PC-3 (cell line): Measurements from ENCODE around the gene PI4K2A. TPM values are rescaled to one million over a fixed set of nuclear protein-coding genes. Genes with fewer than 3 reads are reported as not detected.

Experiments used
- ATAC-seq: fragments of 200-7000 bp; cut with Tn5 transposase; 2 replicates; pipeline ENCODE4 v1.9.1; 2020; ENCODE audit warnings: mild to moderate bottlenecking, moderate library complexity
- BruUV-seq: library from RNA; stranded (reverse); fragments of 400-500 nt; replicated peaks from 2 replicates; lab custom pipeline; 2021; lab: Mats Ljungman, UMichigan
- CTCF ChIA-PET: fragments of 300-600 bp; sonication (Branson Sonifier 250); formaldehyde crosslinking; loops from one replicate; lab custom pipeline; 2022; ENCODE audit warnings: antibody characterized with exemption; lab: Charles Lee
- POLR2A ChIA-PET: fragments of 300-600 bp; sonication (Branson Sonifier 250); formaldehyde crosslinking; loops from one replicate; lab custom pipeline; 2022; ENCODE audit warnings: antibody characterized with exemption; ENCODE audit not compliant: unreplicated experiment; lab: Charles Lee
- DNase-seq: peaks from one replicate; pipeline ENCODE4 v3.0.0-alpha.2; 2015
- H2AFZ ChIP-seq: fragments of 300-600 bp; sonication (generic); 2 replicates; pipeline ENCODE4 v1.6.0; 2016; ENCODE audit warnings: antibody characterized with exemption, low read length
- H3F3A ChIP-seq: fragments of 300-600 bp; sonication (generic); one replicate; pipeline ENCODE4 v1.6.0; 2017; ENCODE audit warnings: antibody characterized with exemption, low read length, control low read depth, mild to moderate bottlenecking; ENCODE audit not compliant: unreplicated experiment
- H3K27ac ChIP-seq: fragments of 300-600 bp; sonication (generic); 2 replicates; pipeline ENCODE4 v1.5.1; 2016; ENCODE audit warnings: mild to moderate bottlenecking, low read length
- H3K27me3 ChIP-seq: fragments of 300-600 bp; sonication (generic); 2 replicates; pipeline ENCODE4 v1.6.1; 2016; ENCODE audit warnings: low read length, mixed read lengths
- H3K36me3 ChIP-seq: fragments of 300-600 bp; sonication (generic); 2 replicates; pipeline ENCODE4 v1.6.1; 2016; ENCODE audit warnings: low read depth, mixed run types, low read length, mixed read lengths
- H3K4me1 ChIP-seq: fragments of 300-600 bp; sonication (generic); 2 replicates; pipeline ENCODE4 v1.5.1; 2016; ENCODE audit warnings: low read length; ENCODE audit not compliant: insufficient read depth
- H3K4me2 ChIP-seq: fragments of 300-600 bp; sonication (generic); 2 replicates; pipeline ENCODE4 v1.6.0; 2016; ENCODE audit warnings: low read length
- H3K4me3 ChIP-seq: fragments of 300-600 bp; sonication (generic); 2 replicates; pipeline ENCODE4 v1.5.1; 2016; ENCODE audit warnings: mild to moderate bottlenecking, low read length, mixed read lengths
- H3K79me2 ChIP-seq: fragments of 300-600 bp; sonication (generic); 2 replicates; pipeline ENCODE4 v1.6.1; 2017; ENCODE audit warnings: low read length, mixed read lengths
- H3K9ac ChIP-seq: fragments of 300-600 bp; sonication (generic); 2 replicates; pipeline ENCODE4 v1.6.0; 2016; ENCODE audit warnings: mild to moderate bottlenecking, low read length
- H3K9me2 ChIP-seq: fragments of 300-600 bp; sonication (generic); replicated peaks from 2 replicates; pipeline ENCODE4 v1.6.1; 2016; ENCODE audit warnings: mixed run types, low read length, mixed read lengths
- H3K9me3 ChIP-seq: fragments of 300-600 bp; sonication (generic); 2 replicates; pipeline ENCODE4 v1.6.1; 2016; ENCODE audit warnings: low read length, mixed read lengths
- H4K20me1 ChIP-seq: fragments of 300-600 bp; sonication (generic); 2 replicates; pipeline ENCODE4 v1.6.1; 2016; ENCODE audit warnings: low read length, mixed read lengths
- CTCF ChIP-seq: fragments of 300-600 bp; sonication (generic); conservative IDR thresholded peaks from 2 replicates; pipeline ENCODE4 v1.5.1; 2017; ENCODE audit warnings: antibody characterized with exemption, low read depth, mild to moderate bottlenecking, low read length
- EZH2phosphoT487 ChIP-seq: fragments of 300-600 bp; sonication (generic); IDR thresholded peaks from 2 replicates; pipeline ENCODE4 v1.6.1; 2018; ENCODE audit warnings: mild to moderate bottlenecking, antibody characterized with exemption, low read length, borderline replicate concordance
- intact Hi-C: fragments of 100-400 bp; cut with micrococcal nuclease; formaldehyde crosslinking; loops from 2 replicates; pipeline ENCODE4 v1.9.0; 2023
- total RNA-seq: library from RNA; depleted of rRNA; stranded (reverse); fragments of >200 nt; gene quantifications from 2 replicates; pipeline ENCODE4 v1.2.3, GENCODE V29; 2014

Gene PI4K2A
- total RNA-seq, 1 experiment from 2014 or later, result 19.4 TPM

DNA sequence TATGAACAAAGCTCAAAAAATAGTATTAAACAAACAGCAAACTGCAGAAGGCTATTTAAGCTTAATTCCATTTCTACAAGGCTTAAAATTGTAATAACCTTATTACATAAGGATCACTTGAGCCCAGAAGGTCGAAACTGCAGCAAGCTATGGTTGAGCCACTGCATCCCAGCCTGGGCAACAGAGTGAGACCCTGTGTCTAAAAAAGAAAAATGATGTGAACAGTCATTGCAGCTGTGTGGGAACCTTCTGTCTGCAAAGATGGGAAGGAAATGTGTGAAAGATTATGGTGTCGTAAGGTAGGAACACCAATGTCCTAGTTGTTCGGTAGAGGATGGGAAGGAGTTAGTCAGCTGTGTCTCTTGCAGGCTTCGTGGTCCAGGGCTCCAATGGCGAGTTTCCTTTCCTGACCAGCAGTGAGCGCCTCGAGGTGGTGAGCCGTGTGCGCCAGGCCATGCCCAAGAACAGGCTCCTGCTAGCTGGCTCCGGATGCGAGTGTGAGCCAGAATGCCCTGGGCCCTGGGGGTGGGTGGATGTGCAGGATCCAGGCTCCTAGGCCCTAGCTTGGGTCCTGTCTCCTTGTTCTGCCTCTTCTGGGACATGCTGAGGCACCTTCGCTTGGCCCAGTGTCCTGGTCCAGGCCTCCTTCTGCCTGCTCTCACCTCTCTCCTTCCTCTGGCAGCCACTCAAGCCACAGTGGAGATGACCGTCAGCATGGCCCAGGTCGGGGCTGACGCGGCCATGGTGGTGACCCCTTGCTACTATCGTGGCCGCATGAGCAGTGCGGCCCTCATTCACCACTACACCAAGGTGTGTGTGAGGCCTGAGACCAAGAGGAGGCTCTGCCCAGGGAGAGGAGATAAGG, 41.8 kb upstream of the PI4K2A start:
- no TSS peak for BruUV-seq
- Histone ChIP-seq H3K4me2 (no peak overlapping the region), H3K36me3 (no peaks in the 10 kb centered on the region), H3K4me3 (no peak overlapping the region), H3K27ac (no peak overlapping the region), H3K27me3 (no peaks in the 10 kb centered on the region), H3K9me2 (no peaks in the 10 kb centered on the region), H3K9me3 (no peaks in the 10 kb centered on the region), H3K79me2 (no peaks in the 10 kb centered on the region), H3F3A (peaks cover 5% of the 10 kb centered on the region), H3K4me1 (peaks cover 26% of the 10 kb centered on the region), H2AFZ (no peak overlapping the region), H3K9ac (no peak overlapping the region), H4K20me1 (no peaks in the 10 kb centered on the region)
- no peak for TF ChIP-seq EZH2phosphoT487
- intact Hi-C loops, result no loop called here
- ATAC-seq (no peak), DNase-seq (no peak)
- ChIA-PET CTCF (no interaction called here), POLR2A (no interaction called here)

- H3K9ac ChIP-seq, result no peak overlapping the region
- ATAC-seq (no peak), DNase-seq (no peak)
- H2AFZ ChIP-seq, result no peak overlapping the region
- H3K27me3 ChIP-seq, result no peaks in the 10 kb centered on the region
- no peaks in the 10 kb centered on the region for H3K79me2 ChIP-seq
- H3K9me3 ChIP-seq, result no peaks in the 10 kb centered on the region
- no peak overlapping the region for H3K4me2 ChIP-seq
- no TSS peak for BruUV-seq
- ChIA-PET CTCF (no interaction called here), POLR2A (no interaction called here)
- peaks cover 26% of the 10 kb centered on the region for H3K4me1 ChIP-seq
- intact Hi-C loops, result no loop called here
- H4K20me1 ChIP-seq, result no peaks in the 10 kb centered on the region
- no peaks in the 10 kb centered on the region for H3K9me2 ChIP-seq
- no peaks in the 10 kb centered on the region for H3K36me3 ChIP-seq
- H3F3A ChIP-seq, result peaks cover 5% of the 10 kb centered on the region
- H3K4me3 ChIP-seq, result no peak overlapping the region
- H3K27ac ChIP-seq, result no peak overlapping the region
- TF ChIP-seq EZH2phosphoT487 (no peak), CTCF (no peak)
Observed at GRCh38 chr10:97599272-97599619, 41.2 kb upstream of the PI4K2A start.

GRCh38 chr10:97600616-97601015, 39.9 kb upstream of the PI4K2A start:
- Histone ChIP-seq H3K27ac (no peak overlapping the region), H3K9me2 (no peaks in the 10 kb centered on the region), H3K4me1 (peaks cover 26% of the 10 kb centered on the region), H3K4me3 (no peak overlapping the region), H3F3A (peaks cover 5% of the 10 kb centered on the region), H2AFZ (no peak overlapping the region), H3K9me3 (no peaks in the 10 kb centered on the region), H3K79me2 (no peaks in the 10 kb centered on the region), H3K27me3 (no peaks in the 10 kb centered on the region), H4K20me1 (no peaks in the 10 kb centered on the region), H3K36me3 (no peaks in the 10 kb centered on the region), H3K9ac (no peak overlapping the region), H3K4me2 (no peak overlapping the region)
- TF ChIP-seq CTCF (no peak), EZH2phosphoT487 (no peak)
- ChIA-PET CTCF (no interaction called here), POLR2A (no interaction called here)
- DNase-seq (no peak), ATAC-seq (no peak)
- BruUV-seq, result no TSS peak
- intact Hi-C loops, result no loop called here
